Activated T-cell treated with anti-CD3 and anti-CD28 coated beads, Interleukin-2, amount 50 U/mL, for 48 hours (primary cell): ENCODE results near the gene PPP1R13B.

Experiments
- DNase-seq, 2 experiments: peaks; one replicate each; pipeline ENCODE4 v3.0.0-alpha.2; 2020

The PPP1R13B gene

GRCh38 chr14:103738701-103739451 is 108.5 kb downstream of the PPP1R13B start:
- DNase-seq: no peak

GRCh38 chr14:103738166-103738565 is 109.2 kb downstream of the PPP1R13B start:
- no peak for DNase-seq

GRCh38 chr14:103737432-103738045 is 109.8 kb downstream of the PPP1R13B start:
- no peak for DNase-seq

DNA sequence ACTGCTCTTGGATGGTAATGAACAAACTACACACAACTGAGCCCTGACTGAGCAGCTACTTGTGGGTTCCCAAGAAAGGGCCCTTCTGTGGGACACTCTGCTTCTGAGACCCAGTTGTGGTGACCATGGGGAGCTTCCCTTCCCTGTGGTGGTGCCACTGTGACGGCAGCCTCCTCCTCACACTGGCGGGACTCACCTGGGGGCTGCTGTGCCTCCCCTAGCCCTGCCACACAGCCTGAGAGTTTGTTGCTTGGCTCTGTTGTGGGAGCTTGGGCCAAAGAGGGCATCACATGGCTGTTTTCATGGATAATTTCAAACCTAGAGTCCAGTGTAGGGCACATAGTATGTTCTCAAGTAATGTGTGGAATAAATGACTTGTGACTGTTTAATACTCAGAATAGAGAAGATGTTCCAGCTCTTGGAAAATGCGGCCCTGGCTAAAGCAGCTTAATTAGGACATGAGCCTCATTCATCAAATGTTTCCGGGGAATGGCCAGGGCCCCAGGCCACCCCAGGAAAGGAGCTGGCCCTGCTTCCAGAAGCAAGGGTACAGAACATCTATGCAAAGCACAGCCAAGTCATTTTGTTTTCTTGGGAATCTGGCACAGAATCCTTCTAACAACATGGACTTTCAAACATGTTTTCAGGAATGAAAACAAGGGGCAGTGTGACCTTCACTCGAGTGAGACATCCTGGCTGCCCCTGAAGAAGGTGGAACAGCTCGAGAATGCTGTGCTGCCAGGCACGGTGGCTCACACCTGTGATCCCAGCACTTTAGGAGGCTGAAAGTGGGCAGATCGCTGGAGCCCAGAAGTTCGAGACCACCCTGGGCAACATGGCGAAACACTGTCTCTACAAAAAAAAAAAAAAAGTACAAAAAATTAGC is 110.6 kb downstream of the PPP1R13B start:
- no peak for DNase-seq

DNA sequence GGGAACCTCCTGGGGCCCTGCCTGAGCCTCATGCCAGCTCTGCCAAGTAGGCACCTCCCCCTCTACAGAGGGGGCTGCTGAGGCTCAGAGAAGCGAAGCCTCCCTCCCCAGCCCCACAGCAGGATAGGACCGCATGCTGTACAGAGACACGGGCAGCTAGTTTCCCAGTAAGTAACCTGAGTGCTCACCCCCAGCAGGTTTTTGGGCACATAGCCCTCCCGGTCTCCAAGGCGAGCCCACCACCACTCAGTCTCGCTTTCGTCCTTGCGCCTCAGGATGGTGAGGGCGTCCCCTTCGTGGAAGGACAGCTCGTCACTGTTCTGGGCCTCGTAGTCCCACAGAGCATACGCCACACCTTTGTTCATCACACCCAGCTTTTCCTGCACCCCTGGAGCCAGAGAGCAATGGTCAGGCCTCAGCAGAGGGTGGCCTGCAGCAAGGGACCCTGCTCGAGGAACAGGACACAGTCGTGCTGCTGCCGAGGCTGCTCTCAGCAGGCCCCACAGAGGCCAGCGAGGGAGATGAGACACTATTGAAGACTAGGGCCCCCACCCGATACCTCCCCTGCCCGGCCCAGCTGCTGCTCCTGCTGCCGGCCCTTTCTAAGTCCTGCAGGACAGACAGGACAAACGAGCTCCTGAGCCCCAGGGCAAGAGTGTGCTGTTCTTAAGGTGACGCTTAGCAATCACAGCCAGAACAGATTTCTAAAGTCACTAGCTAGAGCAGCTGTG is 111.4 kb downstream of the PPP1R13B start:
- DNase-seq: no peak

GRCh38 chr14:103735439-103735814 is 111.9 kb downstream of the PPP1R13B start:
- no peak for DNase-seq

GRCh38 chr14:103735022-103735421 is 112.4 kb downstream of the PPP1R13B start:
- DNase-seq: no peak

- no peak for DNase-seq
Observed at GRCh38 chr14:103734081-103734888, 113.1 kb downstream of the PPP1R13B start.

GRCh38 chr14:103733651-103734050 is 113.7 kb downstream of the PPP1R13B start:
- no peak for DNase-seq

DNA sequence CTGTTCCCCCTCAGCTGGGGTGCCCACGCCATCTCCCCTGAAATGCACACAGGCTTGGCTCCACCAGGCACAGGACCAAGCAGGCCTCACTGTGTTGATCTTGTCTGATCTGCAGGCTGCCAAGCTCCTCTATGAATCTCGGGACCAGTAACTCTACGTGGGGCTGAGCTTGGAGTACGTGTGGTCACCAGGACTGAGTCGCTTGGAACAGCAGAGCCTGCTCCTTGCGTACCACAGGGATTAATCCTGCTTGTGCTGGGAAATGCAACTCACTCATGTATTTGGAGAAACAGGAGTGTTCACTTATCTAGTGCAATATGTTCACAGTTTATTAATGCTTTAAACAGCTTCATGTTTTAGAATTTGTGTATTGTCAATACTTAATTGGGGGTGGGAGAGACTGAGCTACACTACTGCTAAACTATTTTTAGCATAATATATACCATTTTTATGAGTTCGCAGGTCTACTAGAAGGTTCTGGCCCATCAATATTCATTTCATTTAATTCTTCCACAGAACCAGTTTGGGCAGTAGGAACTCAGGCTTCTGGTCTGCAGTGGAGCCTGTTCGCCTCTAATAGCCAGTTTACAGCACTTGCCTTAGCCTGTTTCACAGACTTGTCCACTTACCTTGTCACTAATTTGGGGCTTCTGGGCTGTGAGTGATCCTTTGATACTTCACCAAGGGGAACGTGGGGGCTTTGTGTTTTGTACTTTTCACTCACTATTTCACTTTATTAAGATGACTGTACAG is 114.3 kb downstream of the PPP1R13B start:
- no peak for DNase-seq

GRCh38 chr14:103731916-103732867 is 115.2 kb downstream of the PPP1R13B start:
- DNase-seq: no peak

DNA sequence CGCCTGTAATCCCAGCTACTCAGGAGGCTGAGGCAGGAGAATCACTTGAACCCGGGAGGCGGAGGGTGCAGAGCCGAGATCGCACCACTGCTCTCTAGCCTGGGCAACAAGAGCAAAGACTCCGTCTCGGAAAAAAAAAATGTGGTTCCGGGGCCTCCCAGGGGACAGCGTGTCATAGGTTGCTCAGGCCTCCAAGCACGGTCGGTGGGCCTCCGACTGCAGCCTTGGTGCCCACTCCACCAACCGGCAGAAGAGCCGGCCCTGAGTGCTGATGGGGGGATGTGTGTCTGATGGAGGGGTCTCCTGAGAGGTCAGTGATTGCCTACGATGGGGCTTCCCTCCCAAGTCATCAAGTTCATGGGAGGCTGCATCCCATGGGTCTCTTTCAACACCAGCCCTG is 115.9 kb downstream of the PPP1R13B start:
- no peak for DNase-seq

DNA sequence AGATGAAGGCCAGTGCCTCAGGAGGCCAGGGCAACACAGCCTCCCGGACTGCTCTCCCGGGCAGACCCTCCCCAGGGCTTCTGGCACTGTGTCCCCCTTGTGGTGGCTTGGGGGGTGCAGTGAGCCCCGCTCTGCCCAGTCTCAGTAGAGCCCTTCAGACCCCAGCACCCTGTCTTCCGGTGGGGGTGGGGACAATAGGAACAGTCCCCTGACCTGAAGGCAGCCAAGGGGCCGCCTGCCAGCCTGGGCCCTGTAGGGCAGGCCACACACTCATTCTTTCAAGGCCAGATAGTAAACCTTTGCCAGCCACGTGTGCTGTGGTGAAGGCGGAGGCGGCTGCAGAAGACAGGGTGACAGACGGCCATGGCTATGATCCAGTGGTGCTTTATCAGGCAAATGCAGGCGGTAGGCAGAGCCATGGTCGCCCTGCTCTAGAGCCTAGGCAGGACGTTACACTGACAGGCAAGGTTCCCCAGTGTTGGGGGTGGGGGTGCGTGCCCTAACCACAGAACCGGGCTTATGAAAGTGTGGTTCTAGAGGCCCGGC is 116.8 kb downstream of the PPP1R13B start:
- DNase-seq: no peak

- DNase-seq: no peak
Observed at GRCh38 chr14:103729496-103730448, 117.6 kb downstream of the PPP1R13B start.

- no peak for DNase-seq
Observed at GRCh38 chr14:103728721-103729120, 118.7 kb downstream of the PPP1R13B start.

DNA sequence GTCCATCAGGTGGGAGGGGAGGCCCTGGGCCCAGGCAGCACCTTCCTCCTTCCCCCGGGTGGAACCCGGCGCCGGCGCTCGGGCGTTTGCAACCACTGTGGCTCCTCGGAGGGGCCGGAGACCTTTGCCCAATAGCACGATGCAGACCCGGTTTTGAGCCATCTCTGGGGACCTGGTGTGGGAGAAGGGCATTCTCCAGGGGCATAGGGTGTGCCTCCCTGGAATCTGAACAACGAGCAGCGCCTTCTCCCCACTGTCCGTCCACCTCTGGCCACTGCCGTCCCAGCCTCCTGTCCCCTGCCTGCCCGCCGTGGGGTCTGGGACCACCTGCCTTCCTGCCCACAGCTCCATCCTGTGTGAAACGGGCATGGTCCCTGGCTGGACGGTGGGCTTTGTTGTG is 119.2 kb downstream of the PPP1R13B start:
- DNase-seq: no peak

DNA sequence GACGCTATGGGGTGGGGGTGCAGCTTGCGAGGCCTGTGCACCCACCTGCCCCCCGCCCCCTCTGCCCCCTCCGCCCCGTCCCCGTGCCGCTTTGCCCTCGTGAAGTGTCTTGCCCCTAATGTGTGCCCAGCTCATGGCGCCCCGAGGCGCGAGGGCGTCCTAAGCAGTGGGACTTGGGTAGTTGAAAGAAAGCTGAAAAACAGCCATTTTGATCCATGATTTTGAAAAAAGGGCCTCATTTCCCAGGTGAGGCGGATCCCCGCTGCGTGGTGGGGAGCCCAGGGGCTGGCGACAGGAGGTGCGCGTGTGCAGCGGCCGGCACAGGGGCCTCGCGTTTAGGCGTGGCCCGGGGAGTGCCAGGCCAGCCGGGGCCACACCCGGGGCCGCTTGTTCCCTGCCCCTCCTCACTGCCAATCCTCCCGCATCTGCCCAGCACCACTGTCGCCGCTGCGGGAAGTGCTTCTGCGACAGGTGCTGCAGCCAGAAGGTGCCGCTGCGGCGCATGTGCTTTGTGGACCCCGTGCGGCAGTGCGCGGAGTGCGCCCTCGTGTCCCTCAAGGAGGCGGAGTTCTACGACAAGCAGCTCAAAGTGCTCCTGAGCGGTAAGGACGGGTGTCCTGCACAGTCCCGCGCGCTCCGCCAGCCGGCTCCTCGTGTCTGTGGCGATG is 119.9 kb downstream of the PPP1R13B start:
- no peak for DNase-seq

DNA sequence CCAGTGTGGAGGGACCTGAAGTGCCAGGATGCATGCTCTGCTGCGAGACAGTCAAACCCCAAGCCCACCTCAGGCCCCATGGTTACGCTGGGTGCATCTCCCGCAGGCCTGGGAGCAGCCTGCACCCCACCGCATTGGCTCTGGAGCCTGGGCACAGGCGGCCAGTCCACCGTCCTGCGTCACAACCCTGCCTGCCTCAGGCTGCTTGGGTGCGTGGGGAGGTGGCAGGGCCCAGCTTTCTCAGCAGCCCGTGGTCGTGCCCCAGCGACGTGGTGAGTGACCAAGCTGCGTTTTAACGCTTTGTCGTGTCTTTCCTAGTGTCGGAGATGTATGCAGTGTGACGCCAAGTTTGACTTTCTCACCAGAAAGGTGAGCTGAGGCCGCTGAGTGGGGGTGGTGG is 120.9 kb downstream of the PPP1R13B start:
- no peak for DNase-seq
